ENCODE data around the gene INTS13.

DNA sequence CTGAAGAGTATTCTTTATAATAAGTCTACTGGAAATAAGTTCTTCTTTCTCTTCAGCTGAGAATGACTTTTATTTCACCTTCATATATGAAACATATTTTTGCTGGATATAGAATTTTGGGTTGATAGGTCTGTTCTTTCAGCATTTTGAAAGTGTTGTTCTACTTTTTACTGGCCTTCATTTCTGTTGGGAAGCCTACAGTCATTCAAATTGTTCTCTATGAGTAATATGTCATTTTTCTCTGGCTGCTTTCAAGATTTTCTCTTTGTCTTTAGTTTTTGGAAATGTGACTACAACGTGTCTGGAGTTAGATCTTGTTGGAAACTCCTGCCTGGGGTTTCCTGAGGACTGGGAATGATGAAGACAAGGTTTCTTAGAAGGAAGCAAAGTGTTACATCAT lies 10.5 kb upstream of the INTS13 start:
- no peak for TF ChIP-seq EZH2 (IDR thresholded peaks at IDR 0.05; ENCODE audit: insufficient read depth, poor library complexity, severe bottlenecking)
- TF ChIP-seq EZH2phosphoT487 (IDR thresholded peaks at IDR 0.05; ENCODE audit: insufficient read depth, low read depth): no peak
